ENCODE measurements around the gene ATAD3A. TPM values are rescaled to one million over a fixed set of nuclear protein-coding genes. Genes with fewer than 3 reads are reported as not detected.
A peak's percentile ranks its signal among the peaks of the same experiment; 100 is the strongest.
"Not testable (repeated sequence)": the region's sequence is repeated elsewhere in the genome, so short reads cannot be mapped to it uniquely, and the experiment has no call there.

Gene ATAD3A
- 15.5 and 16.7 TPM in 2 replicates for total RNA-seq
- polyA plus RNA-seq: 46.7 and 49.4 TPM in 2 replicates

DNA sequence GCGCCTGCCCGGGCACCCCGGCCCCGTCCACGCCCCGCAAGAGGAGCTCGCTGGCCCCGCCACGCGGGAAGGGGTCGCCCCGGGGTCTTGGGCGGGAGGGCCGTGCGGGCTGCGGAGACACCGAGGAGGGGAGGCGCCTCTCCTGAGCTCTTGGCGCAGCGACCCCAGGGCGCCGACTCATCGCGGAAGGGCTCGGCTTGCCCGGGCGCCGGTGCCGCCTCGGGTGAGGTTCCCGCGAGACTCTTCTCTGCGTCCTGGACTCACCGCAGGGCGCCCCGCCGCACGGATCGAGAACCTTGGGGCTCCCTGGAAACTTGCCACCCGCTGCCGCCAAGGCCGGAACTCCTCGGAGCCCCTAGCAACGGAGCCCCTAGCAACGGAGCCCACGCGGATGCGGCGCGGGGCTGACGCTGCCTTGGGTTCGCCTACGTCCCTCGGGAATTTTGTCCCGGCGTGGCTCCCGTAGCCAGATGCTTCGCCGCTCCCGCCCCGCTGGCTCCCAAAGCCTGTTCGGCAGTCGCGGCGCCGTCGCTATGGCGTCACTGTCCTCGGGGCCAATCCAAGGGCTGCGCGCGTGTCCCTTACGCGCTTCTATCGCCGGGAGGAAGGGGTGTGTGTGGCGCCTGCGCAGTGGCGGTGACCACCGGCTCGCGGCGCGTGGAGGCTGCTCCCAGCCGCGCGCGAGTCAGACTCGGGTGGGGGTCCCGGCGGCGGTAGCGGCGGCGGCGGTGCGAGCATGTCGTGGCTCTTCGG lies at the start of gene ATAD3A:
TSS of gene ATAD3A (plus strand) at position 630 of the 753 bp plus-strand sequence. CDS start at position 737, 107 bp downstream.
- TF ChIP-seq EZH2phosphoT487 (IDR thresholded peaks at IDR 0.05; ENCODE audit: low read depth, severe bottlenecking, unreplicated experiment) (no peak), EZH2 (IDR thresholded peaks at IDR 0.05; ENCODE audit: borderline replicate concordance) (no peak)
- TF ChIP-seq, protein P1, sequence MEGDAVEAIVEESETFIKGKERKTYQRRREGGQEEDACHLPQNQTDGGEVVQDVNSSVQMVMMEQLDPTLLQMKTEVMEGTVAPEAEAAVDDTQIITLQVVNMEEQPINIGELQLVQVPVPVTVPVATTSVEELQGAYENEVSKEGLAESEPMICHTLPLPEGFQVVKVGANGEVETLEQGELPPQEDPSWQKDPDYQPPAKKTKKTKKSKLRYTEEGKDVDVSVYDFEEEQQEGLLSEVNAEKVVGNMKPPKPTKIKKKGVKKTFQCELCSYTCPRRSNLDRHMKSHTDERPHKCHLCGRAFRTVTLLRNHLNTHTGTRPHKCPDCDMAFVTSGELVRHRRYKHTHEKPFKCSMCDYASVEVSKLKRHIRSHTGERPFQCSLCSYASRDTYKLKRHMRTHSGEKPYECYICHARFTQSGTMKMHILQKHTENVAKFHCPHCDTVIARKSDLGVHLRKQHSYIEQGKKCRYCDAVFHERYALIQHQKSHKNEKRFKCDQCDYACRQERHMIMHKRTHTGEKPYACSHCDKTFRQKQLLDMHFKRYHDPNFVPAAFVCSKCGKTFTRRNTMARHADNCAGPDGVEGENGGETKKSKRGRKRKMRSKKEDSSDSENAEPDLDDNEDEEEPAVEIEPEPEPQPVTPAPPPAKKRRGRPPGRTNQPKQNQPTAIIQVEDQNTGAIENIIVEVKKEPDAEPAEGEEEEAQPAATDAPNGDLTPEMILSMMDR (IDR thresholded peaks at IDR 0.05; ENCODE audit: poor library complexity): no peak
- WGBS (ENCODE audit: low lambda C conversion rate, missing lambda C conversion rate): under 1% methylated on average over 65 of the region's 99 CpGs

DNA sequence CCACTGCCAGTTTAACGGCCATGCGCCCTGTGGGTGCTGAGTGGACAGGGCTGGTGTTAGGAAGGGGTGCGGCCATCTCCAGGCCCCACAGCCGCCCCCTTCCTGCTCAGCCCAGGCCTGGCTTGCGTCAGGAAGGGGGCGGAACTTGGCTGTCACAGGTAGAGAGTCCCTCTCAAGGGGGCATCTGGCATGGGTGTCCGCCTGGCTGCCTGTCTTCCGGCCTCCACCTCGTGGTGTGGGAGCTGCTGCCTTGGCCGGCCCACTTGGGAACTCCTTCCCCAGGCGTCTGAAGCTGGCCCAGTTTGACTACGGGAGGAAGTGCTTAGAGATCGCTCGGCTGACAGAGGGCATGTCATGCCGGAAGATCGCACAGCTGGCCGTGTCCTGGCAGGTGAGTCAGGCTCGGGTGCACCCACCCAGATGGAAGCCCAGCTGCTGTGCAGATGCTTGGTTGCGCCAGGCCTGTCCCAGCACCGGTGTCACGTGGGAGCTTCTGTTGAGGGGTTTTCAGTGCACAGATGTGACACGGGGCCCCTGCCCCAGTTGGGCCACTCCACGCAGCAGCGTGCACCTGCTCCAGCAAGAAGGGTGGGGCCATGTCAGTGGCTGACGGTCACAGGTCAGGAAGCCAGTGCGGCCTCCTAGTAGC lies 49.5 kb upstream of the ATAD3A start:
- TF ChIP-seq, protein P1 (IDR thresholded peaks at IDR 0.05; ENCODE audit: poor library complexity): no peak
- TF ChIP-seq EZH2 (IDR thresholded peaks at IDR 0.05; ENCODE audit: borderline replicate concordance) (no peak), EZH2phosphoT487 (IDR thresholded peaks at IDR 0.05; ENCODE audit: low read depth, severe bottlenecking, unreplicated experiment) (no peak)
- no peaks in the 10 kb centered on the region for H3K9me3 ChIP-seq (ENCODE audit: low read depth)
- no peak for DNase-seq (ENCODE audit: low spot score)
- H3K27me3 ChIP-seq: no peaks in the 10 kb centered on the region
- no peaks in the 10 kb centered on the region for H3K36me3 ChIP-seq (replicated peaks; ENCODE audit: insufficient read depth, low read depth)
- H3K9me2 ChIP-seq (replicated peaks; ENCODE audit: insufficient read depth): no peaks in the 10 kb centered on the region
- no peak overlapping the region for H3K4me3 ChIP-seq
- no peak overlapping the region for H2AFZ ChIP-seq
- H3K4me2 ChIP-seq: no peak overlapping the region
- H3K27ac ChIP-seq: no peak overlapping the region
- H4K20me1 ChIP-seq (ENCODE audit: insufficient read depth, poor library complexity, severe bottlenecking): no peaks in the 10 kb centered on the region
- H3K4me1 ChIP-seq (ENCODE audit: insufficient read depth): no peaks in the 10 kb centered on the region
- WGBS (ENCODE audit: low lambda C conversion rate, missing lambda C conversion rate): 81% methylated on average over 26 of the region's 26 CpGs
- H3K79me2 ChIP-seq: no peaks in the 10 kb centered on the region

More for the DNA sequence above, at the start of gene ATAD3A:
- Histone ChIP-seq H3K9me2 (replicated peaks; ENCODE audit: insufficient read depth) (no peaks in the 10 kb centered on the region), H3K27ac (peak within 1 kb of the TSS; percentile 99), H2AFZ (peak within 1 kb of the TSS; percentile 97), H3K4me1 (ENCODE audit: insufficient read depth) (peaks cover 6% of the 10 kb centered on the region), H3K4me3 (peak within 1 kb of the TSS; percentile 75), H4K20me1 (ENCODE audit: insufficient read depth, poor library complexity, severe bottlenecking) (no peaks in the 10 kb centered on the region), H3K79me2 (peaks cover 21% of the 10 kb centered on the region), H3K4me2 (peak within 1 kb of the TSS; percentile 95), H3K9me3 (ENCODE audit: low read depth) (no peaks in the 10 kb centered on the region), H3K36me3 (replicated peaks; ENCODE audit: insufficient read depth, low read depth) (no peaks in the 10 kb centered on the region), H3K27me3 (no peaks in the 10 kb centered on the region)
- peak; percentile 99 for DNase-seq (ENCODE audit: low spot score)

DNA sequence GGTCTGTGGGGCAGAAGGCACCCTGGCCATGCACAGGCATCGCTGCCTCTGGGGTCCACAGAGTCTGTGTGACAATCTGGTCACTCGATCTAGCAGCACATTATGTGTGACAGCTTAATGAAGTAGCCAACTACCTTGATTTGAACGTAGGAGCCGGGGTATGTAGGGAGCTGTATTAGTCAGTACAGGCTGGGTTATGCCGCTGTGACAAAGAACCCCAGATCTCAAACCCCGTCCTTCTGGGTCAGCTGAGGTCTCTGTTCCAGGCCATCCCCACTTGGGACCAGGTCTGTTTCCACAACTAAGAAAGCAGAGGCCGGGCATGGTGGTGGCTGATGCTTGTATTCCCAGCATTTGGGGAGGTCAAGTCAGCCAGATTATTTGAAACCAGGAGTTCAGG lies 48.6 kb upstream of the ATAD3A start:
- Histone ChIP-seq H3K79me2 (no peaks in the 10 kb centered on the region), H2AFZ (no peak overlapping the region), H3K9me2 (replicated peaks; ENCODE audit: insufficient read depth) (no peaks in the 10 kb centered on the region), H4K20me1 (ENCODE audit: insufficient read depth, poor library complexity, severe bottlenecking) (no peaks in the 10 kb centered on the region), H3K27me3 (no peaks in the 10 kb centered on the region), H3K36me3 (replicated peaks; ENCODE audit: insufficient read depth, low read depth) (no peaks in the 10 kb centered on the region), H3K9me3 (ENCODE audit: low read depth) (no peaks in the 10 kb centered on the region), H3K4me3 (no peak overlapping the region), H3K4me1 (ENCODE audit: insufficient read depth) (no peaks in the 10 kb centered on the region), H3K4me2 (no peak overlapping the region), H3K27ac (no peak overlapping the region)
- DNase-seq (ENCODE audit: low spot score): no peak
- TF ChIP-seq EZH2 (IDR thresholded peaks at IDR 0.05; ENCODE audit: borderline replicate concordance) (no peak), EZH2phosphoT487 (IDR thresholded peaks at IDR 0.05; ENCODE audit: low read depth, severe bottlenecking, unreplicated experiment) (no peak)
- TF ChIP-seq, protein P1 (IDR thresholded peaks at IDR 0.05; ENCODE audit: poor library complexity): no peak
- 91% methylated on average over 7 of the region's 7 CpGs for WGBS (ENCODE audit: low lambda C conversion rate, missing lambda C conversion rate)

DNA sequence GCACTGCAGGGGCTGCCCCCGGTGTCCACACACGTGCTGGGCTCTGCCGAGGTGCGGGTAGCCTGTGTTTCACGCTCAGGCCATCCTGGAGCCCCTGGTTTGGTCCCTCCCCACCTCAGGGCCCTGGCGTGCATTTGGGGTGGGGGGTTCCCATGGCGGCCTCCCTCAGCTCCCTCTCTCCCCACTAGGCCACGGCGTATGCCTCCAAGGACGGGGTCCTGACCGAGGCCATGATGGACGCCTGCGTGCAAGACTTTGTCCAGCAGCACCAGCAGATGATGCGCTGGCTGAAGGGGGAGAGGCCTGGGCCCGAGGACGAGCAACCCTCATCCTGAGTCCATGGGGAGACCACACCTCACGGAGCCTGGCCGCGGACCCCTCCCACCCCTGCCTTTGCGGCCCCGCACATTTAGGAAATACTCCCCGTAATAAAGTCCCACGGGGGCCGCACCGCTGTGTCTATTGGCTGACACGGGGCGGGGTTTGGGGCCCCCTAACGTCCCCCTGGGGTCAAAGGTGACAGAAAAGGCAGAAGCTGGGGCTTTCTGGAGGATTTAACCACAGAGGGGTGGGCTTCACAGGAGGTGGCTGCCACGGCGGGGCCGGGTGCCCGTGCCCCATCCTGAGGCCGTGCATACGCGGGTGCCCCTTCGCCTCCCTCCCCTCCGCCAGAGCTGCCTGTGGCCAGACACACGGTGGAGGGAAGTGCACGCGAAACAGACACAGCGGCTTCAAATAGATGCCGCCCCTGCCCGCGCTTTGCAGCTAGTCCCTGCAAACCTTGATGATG lies 43.6 kb upstream of the ATAD3A start:
- DNase-seq (ENCODE audit: low spot score); H3K4me1 ChIP-seq (ENCODE audit: insufficient read depth); H2AFZ ChIP-seq; H3K27me3 ChIP-seq; H3K9me2 ChIP-seq (replicated peaks; ENCODE audit: insufficient read depth); H3K4me2 ChIP-seq; H4K20me1 ChIP-seq (ENCODE audit: insufficient read depth, poor library complexity, severe bottlenecking); H3K27ac ChIP-seq; H3K4me3 ChIP-seq; H3K36me3 ChIP-seq (replicated peaks; ENCODE audit: insufficient read depth, low read depth); H3K9me3 ChIP-seq (ENCODE audit: low read depth): not testable (repeated sequence)
- H3K79me2 ChIP-seq: peaks cover 12% of the 10 kb centered on the region
- 94% methylated on average over 30 of the region's 44 CpGs for WGBS (ENCODE audit: low lambda C conversion rate, missing lambda C conversion rate)

Measured in hepatocyte (in vitro differentiated cells).